ENCODE data around the gene C1orf232.

- TF ChIP-seq CTCF (conservative IDR thresholded peaks at IDR 0.05; ENCODE audit: low read length) = no peak
- no peak for TF ChIP-seq EZH2phosphoT487 (IDR thresholded peaks at IDR 0.05; ENCODE audit: borderline replicate concordance, low read depth, low read length)
Observed at GRCh38 chr1:26156285-26157038, 12.3 kb downstream of the C1orf232 start.

All from OCI-LY7 (cell line).